GM19452 (cell line): ENCODE measurements around the gene ACOX2.
A peak's percentile ranks its signal among the peaks of the same experiment; 100 is the strongest.
"Not testable (repeated sequence)": the region's sequence is repeated elsewhere in the genome, so short reads cannot be mapped to it uniquely, and the experiment has no call there.

Experiments
- ATAC-seq: cut with Tn5 transposase; IDR thresholded peaks from one replicate; pipeline ENCODE4 v1.9.1; 2021; ENCODE audit not compliant: unreplicated experiment

The ACOX2 gene

GRCh38 chr3:58535531-58536500 is 1.2 kb downstream of the ACOX2 start:
- ATAC-seq, result no peak

- ATAC-seq, result no peak
Observed at GRCh38 chr3:58534592-58535494, 2.1 kb downstream of the ACOX2 start.

- peak; percentile 90 for ATAC-seq
Observed at GRCh38 chr3:58532794-58533220, 4.2 kb downstream of the ACOX2 start.

GRCh38 chr3:58531956-58532355 is 5.0 kb downstream of the ACOX2 start:
- no peak for ATAC-seq

GRCh38 chr3:58531555-58531954 is 5.4 kb downstream of the ACOX2 start:
- no peak for ATAC-seq

- ATAC-seq, result no peak
Observed at GRCh38 chr3:58530354-58530865, 6.6 kb downstream of the ACOX2 start.

GRCh38 chr3:58529516-58530353 is 7.3 kb downstream of the ACOX2 start:
- ATAC-seq, result no peak

- no peak for ATAC-seq
Observed at GRCh38 chr3:58528629-58529028, 8.4 kb downstream of the ACOX2 start.

GRCh38 chr3:58527440-58527839 is 9.6 kb downstream of the ACOX2 start:
- not testable (repeated sequence) for ATAC-seq

GRCh38 chr3:58526515-58526957 is 10.5 kb downstream of the ACOX2 start:
- no peak for ATAC-seq

- ATAC-seq, result no peak
Observed at GRCh38 chr3:58524326-58524888, 12.6 kb downstream of the ACOX2 start.

GRCh38 chr3:58522759-58523425 is 14.1 kb downstream of the ACOX2 start:
- ATAC-seq, result no peak

GRCh38 chr3:58521917-58522631 is 14.9 kb downstream of the ACOX2 start:
- ATAC-seq, result no peak

- ATAC-seq, result no peak
Observed at GRCh38 chr3:58521336-58521670, 15.7 kb downstream of the ACOX2 start.

- ATAC-seq, result no peak
Observed at GRCh38 chr3:58520403-58521335, 16.3 kb downstream of the ACOX2 start.

GRCh38 chr3:58519668-58520402 is 17.2 kb downstream of the ACOX2 start:
- ATAC-seq, result no peak

GRCh38 chr3:58518291-58518789 is 18.6 kb downstream of the ACOX2 start:
- ATAC-seq, result no peak
